Brain pericyte (primary cell): ENCODE measurements around the gene DIPK2B.

Experiments
- DNase-seq: peaks from one replicate; pipeline ENCODE4 v3.0.0-alpha.2; 2012; ENCODE audit warnings: low read depth, low spot score

Gene DIPK2B, protein sequence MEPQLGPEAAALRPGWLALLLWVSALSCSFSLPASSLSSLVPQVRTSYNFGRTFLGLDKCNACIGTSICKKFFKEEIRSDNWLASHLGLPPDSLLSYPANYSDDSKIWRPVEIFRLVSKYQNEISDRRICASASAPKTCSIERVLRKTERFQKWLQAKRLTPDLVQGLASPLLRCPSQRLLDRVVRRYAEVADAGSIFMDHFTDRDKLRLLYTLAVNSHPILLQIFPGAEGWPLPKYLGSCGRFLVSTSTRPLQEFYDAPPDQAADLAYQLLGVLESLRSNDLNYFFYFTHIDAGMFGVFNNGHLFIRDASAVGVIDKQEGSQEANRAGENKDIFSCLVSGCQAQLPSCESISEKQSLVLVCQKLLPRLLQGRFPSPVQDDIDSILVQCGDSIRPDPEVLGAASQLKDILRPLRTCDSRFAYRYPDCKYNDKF

GRCh38 chrX:45200741-45201234 lies at the start of gene DIPK2B:
DIPK2B (minus strand) TSS chrX:45200876; CDS start chrX:45200826, 50 bp downstream.
- no peak for DNase-seq

DNA sequence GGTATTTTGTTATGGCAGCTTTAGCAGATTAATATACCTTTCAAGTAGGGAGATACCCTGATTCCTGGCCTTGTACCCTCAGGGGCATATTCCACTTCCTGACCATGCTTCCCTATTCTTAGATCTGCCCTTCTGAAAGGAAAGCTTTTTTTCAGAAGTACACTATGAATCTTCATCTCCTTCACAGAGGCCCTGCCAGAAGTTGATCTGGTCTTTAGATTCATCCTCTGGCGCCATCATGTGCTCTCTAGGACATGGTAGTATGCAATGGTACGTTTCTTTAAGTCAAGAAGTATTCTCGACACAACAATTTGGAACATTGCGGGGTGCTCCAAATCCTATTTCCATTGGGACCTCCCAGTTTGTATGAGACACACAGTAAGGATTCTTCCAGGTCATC lies 39.6 kb upstream of the DIPK2B start:
- no peak for DNase-seq

DNA sequence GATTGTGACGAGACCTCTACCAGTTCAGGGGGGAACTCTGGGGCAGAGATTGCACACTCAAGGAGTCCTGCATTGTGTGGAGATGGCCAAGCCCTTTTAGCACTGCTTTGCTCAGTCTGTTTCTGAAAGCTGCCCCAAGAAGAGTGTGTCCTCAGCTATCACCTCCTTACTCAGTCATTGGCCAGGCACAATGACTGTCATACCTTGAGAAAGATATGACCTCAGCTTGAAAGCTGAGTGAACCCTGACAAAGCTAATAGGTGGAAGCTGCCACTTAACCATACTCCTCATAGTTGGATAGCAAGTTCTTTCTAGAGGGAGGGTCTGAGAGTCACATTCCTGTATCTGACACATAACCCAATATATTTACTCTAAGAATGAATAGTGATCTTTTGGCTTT lies 37.8 kb upstream of the DIPK2B start:
- no peak for DNase-seq

GRCh38 chrX:45233531-45233930 lies 32.9 kb upstream of the DIPK2B start:
- DNase-seq = no peak

GRCh38 chrX:45232139-45232538 lies 31.5 kb upstream of the DIPK2B start:
- DNase-seq = no peak

- DNase-seq = no peak
These were observed 29.7 kb upstream of the DIPK2B start for GRCh38 chrX:45230410-45230809.

GRCh38 chrX:45229348-45229747 lies 28.7 kb upstream of the DIPK2B start:
- DNase-seq = no peak

DNA sequence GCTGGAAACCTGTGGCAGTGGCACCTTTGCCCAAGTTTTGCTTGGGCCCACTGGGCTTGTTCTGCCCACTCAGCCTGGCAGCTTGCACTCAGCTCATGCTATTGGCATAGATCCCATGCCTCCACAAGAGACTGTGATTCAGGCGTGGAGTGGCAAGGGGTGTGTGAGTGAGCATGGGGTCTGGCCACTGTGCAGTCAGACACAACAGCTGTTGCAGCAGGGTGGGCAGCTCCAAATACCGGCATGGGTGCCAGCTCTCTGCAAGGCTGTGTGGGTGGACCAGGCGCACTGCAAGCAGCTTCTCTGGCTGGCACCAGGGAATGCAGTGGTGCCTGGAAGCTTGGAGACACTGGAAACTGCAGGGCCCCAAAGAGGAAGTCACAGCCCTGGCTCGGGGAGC lies 27.4 kb upstream of the DIPK2B start:
- DNase-seq = no peak

GRCh38 chrX:45208121-45208856 lies 7.6 kb upstream of the DIPK2B start:
- DNase-seq = no peak

DNA sequence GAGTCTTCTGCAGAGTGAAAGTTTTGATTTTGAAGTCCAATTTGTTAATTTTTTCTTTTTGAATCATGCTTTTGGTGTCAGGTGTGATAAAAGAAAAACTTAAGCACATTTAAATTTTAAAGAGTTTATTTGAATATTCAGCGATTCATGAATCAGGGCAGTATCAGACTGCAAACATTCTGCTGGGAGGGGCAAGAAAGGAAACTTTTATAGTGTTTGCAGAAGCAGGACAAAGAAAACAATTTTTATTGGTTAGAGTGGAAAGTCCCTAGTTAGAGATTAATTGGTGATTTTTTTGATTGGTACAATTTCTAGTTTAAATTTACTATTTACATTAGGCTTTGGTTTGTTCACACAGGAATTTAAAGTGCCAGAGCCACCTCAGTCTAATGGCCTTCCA lies 1.5 kb upstream of the DIPK2B start:
- no peak for DNase-seq

DNA sequence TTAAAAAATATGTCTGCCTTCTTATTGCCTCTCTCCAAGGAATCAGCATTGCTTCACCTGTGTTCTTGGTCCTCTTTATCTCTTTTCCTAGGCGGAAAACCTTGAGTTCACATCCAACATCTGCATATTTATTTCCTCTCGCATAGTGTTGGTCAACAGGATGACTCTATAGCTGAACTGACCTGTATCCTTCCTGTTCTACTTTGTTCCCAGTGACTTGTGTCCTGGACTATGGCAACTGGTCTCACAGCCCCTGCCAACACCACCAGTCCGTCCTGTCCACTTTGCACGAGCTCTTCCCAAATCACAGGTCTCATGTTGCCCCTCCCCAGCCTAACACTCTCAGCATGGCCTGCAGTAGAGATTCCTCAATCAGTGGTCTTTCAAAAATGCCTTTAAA lies 2.0 kb downstream of the DIPK2B start:
- no peak for DNase-seq

DNA sequence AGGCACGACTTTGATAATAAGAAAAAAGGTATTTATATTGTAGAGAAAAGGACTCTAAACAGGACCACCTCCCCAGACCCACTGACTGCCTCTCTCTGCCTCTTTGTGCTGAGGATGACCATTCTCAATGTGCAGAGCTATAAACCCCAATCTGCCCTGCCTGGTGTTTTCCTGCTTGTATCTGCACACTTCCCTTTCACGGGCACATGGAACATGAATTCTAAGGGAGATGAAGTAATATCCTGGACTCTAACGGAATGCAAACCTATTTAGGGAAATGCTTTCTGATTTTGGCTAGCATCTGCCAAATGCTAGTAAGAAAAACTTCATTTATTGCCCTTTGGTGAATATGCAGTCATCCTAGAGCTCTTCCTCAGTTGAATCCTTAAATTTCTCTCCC lies 2.4 kb downstream of the DIPK2B start:
- no peak for DNase-seq

- DNase-seq = no peak
These were observed 4.0 kb downstream of the DIPK2B start for GRCh38 chrX:45196701-45197100.

DNA sequence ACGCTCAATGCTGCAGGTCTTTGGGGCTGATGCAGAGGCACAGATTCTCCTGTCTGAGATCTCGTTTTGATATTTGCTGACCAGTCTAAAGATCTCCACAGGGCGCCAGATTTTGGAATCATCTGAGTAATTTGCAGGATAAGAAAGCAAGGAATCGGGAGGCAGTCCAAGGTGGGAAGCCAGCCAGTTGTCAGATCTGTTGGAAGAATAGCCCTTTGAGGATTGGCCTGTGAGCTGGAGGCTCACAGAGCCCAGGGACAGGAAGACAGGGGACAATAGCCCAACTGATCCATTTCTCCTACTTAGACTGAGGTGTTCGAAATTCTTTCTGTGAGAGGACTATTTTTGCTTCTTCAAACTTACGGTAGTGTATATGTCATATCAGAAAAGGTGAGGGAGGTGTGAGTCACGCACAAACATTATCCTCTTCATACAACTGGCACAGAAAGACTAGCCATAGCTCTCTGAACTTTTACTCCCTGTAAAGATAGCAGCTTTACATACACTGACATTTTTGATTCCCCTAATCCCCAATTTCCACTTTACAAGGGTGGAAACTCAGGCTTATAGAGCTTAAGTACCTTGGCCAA lies 8.8 kb downstream of the DIPK2B start:
- no peak for DNase-seq

- DNase-seq = no peak
These were observed 9.3 kb downstream of the DIPK2B start for GRCh38 chrX:45191383-45191782.

DNA sequence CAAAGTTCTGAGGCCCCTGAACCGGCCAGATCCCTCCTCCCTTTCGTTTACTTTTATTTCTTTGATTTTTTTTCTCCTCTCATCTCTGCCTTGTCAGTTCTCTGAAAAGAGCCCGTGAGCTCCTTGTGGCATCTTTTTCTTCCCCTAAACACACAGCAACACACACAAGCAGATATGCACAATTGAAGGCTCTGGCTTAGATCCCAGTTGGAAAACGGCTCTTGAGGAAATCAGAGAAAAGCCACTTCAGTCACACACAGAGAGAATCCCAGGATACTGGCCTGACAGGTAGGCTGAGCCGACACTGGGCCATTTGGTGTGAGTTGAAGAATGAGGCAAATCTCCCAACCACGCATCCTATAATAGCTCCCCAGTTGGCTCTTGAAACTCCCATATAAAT lies 12.9 kb downstream of the DIPK2B start:
- no peak for DNase-seq

- no peak for DNase-seq
These were observed 14.0 kb downstream of the DIPK2B start for GRCh38 chrX:45186643-45187026.

DNA sequence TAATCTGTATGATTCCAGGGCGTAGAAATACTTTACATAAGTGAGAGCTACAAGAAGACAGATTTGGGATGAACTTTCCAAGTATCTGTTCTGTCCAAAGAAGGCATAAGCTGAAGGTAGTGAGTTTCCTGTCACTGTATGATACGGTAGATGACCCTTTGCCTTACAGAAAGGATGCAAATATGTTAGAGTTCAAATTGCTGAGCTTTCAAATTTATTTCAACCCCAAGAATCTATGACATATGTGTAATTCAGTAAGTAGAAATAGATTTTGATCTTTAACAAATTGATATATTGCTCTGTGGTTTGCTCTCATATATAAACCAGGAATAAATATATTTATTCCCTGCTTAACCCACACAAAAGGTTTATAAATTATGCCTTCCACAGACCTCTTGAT lies 16.5 kb downstream of the DIPK2B start:
- DNase-seq = no peak

GRCh38 chrX:45172890-45173289 lies 27.8 kb downstream of the DIPK2B start:
- DNase-seq = no peak

- DNase-seq = no peak
These were observed 33.9 kb downstream of the DIPK2B start for GRCh38 chrX:45166781-45167180.

GRCh38 chrX:45165726-45166125 lies 35.0 kb downstream of the DIPK2B start:
- DNase-seq = no peak

GRCh38 chrX:45164995-45165394 lies 35.7 kb downstream of the DIPK2B start:
- DNase-seq = no peak
